ENCODE measurements around the gene HBEGF. TPM values are rescaled to one million over a fixed set of nuclear protein-coding genes. Genes with fewer than 3 reads are reported as not detected.
A peak's percentile ranks its signal among the peaks of the same experiment; 100 is the strongest.

The HBEGF gene
- total and polyA plus RNA-seq, 7 donors, result 4.7 to 17.6 (median 10.9) TPM

DNA sequence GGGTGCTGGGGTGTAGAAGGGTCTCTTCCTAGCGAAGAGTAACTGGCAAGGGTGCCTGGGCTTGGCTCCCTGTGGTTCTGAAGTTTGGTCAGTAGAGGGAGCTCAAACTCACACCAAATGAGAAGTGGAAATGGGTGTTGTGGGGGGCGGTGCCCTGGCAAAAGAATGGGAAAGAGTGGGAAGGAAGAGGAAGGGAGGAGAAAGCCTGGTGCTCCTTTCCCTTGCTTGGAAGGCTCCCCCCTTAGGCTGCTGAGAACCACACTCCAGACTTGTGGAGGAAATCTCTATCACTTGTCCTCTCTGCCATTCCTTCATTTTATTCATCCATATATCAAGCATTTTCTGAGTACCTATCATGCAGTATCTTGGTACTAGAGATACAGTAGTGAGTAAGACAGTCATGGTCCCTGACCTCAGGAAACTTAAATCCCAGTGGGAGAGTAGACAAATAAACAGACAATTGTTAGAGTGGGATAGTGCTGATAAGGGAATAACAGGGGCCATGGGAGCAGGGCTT is 26.6 kb upstream of the HBEGF start:
- no peaks in the 10 kb centered on the region for H3K36me3 ChIP-seq
- 6 to 11% methylated on average over 2 of the region's 2 CpGs for whole genome bisulfite sequencing, 2 donors
- intact Hi-C loops (cut with DNase I), result loop anchor here (5.0 to 10.0 kb wide), 2 partner anchors 272 to 669 kb away; partner anchors contain the start of genes IK and NDUFA2
- TF ChIP-seq, protein P1, sequence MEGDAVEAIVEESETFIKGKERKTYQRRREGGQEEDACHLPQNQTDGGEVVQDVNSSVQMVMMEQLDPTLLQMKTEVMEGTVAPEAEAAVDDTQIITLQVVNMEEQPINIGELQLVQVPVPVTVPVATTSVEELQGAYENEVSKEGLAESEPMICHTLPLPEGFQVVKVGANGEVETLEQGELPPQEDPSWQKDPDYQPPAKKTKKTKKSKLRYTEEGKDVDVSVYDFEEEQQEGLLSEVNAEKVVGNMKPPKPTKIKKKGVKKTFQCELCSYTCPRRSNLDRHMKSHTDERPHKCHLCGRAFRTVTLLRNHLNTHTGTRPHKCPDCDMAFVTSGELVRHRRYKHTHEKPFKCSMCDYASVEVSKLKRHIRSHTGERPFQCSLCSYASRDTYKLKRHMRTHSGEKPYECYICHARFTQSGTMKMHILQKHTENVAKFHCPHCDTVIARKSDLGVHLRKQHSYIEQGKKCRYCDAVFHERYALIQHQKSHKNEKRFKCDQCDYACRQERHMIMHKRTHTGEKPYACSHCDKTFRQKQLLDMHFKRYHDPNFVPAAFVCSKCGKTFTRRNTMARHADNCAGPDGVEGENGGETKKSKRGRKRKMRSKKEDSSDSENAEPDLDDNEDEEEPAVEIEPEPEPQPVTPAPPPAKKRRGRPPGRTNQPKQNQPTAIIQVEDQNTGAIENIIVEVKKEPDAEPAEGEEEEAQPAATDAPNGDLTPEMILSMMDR (IDR thresholded peaks at IDR 0.05), result peak; percentile 46 to 84 (median 78)
- no peak for TF ChIP-seq EP300 (IDR thresholded peaks at IDR 0.05)
- H3K27me3 ChIP-seq, result no peaks in the 10 kb centered on the region
- H3K4me1 ChIP-seq, result peaks cover 0 to 6% (median 1%) of the 10 kb centered on the region in 4 donors
- H3K9me3 ChIP-seq, result no peaks in the 10 kb centered on the region
- no peak overlapping the region for H3K4me3 ChIP-seq
- peak; percentile 83 for DNase-seq
- no peak overlapping the region for H3K27ac ChIP-seq

DNA sequence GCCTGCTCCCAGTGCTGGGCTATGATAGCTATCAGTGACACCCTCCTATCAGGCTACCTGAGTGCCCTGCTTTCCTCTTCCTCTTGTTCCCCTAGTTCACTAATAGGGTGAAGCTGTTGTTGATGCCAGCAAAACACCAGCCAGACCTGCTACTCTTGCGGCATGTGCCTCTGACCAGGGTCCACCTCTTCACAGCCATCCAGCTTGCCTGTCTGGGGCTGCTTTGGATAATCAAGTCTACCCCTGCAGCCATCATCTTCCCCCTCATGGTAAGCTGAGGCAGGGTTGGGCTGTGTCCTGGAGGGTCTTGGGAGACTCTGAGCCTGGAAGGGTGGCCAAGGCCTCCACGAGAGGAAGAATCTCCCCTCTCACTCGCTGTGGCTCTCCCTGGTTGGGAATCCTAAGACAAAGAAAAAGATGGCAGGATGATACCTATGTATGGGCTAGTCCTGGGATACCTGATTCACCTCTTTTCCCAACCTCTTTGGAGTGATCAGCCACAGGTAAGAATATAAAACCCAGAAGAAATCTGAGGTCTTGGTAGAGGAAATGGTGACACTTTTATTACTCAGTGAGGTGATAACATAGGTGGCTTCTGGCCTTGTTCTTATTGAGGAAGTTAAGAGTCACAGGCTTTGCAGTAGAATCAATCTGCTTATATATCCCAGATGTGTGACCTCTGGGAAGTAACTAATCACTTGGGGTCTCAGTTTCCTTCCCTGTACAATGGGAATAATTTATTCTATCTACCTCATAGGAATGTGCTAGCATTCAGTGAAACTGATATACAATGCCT is 25.2 kb upstream of the HBEGF start:
- intact Hi-C loops (cut with DNase I), result loop anchor here (5.0 to 10.0 kb wide), 2 partner anchors 273 to 671 kb away; partner anchors contain the start of genes IK and NDUFA2
- Histone ChIP-seq H3K27me3 (no peaks in the 10 kb centered on the region), H3K4me1 (peaks cover 0 to 6% (median 1%) of the 10 kb centered on the region in 4 donors), H3K36me3 (no peaks in the 10 kb centered on the region), H3K4me3 (no peak overlapping the region), H3K9me3 (no peaks in the 10 kb centered on the region), H3K27ac (no peak overlapping the region)
- no peak for DNase-seq
- TF ChIP-seq POLR2AphosphoS5 (IDR thresholded peaks at IDR 0.05) (no peak), POLR2A (IDR thresholded peaks at IDR 0.05) (no peak), EP300 (IDR thresholded peaks at IDR 0.05) (no peak)
- TF ChIP-seq, protein P1 (IDR thresholded peaks at IDR 0.05), result no peak
- WGBS, 2 donors, result 94 to 95% methylated on average over 3 of the region's 3 CpGs

DNA sequence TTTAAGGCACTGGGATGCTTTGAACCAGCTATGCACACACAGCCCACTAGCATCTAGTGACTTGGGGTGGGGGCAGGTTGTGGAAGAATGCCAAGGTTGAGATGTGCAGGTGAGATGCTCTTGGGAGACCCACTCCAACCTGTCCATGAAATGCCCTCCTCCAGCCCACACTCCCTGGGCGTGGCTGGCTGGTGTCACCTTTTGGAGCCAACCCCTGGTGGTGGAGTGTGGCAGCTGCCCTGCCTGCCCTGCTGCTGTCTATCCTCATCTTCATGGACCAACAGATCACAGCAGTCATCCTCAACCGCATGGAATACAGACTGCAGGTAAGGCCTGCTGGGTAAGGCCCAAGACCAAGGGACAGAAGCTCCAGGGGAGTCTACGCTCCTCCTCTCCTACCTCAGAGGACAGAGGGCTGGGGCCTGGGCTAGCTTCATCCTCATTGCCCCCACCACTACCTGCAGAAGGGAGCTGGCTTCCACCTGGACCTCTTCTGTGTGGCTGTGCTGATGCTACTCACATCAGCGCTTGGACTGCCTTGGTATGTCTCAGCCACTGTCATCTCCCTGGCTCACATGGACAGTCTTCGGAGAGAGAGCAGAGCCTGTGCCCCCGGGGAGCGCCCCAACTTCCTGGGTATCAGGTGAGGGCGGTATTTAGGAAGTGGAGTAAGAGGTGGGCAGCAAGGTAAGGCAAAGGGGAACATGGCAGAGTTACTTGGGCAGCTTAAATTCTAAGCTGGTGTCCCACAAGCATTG is 21.0 kb upstream of the HBEGF start:
- Histone ChIP-seq H3K27ac (no peak overlapping the region), H3K36me3 (no peaks in the 10 kb centered on the region), H3K4me1 (peaks cover 0 to 6% (median 5%) of the 10 kb centered on the region in 4 donors), H3K4me3 (no peak overlapping the region), H3K27me3 (no peaks in the 10 kb centered on the region), H3K9me3 (no peaks in the 10 kb centered on the region)
- DNase-seq, result no peak
- WGBS, 2 donors, result 91 to 93% methylated on average over 8 of the region's 8 CpGs
- intact Hi-C loops (cut with DNase I), result no loop called here
- no peak for TF ChIP-seq EP300 (IDR thresholded peaks at IDR 0.05)
- TF ChIP-seq POLR2AphosphoS5 (IDR thresholded peaks at IDR 0.05), result no peak
- TF ChIP-seq, protein P1 (IDR thresholded peaks at IDR 0.05), result no peak
- TF ChIP-seq POLR2A (IDR thresholded peaks at IDR 0.05), result no peak

DNA sequence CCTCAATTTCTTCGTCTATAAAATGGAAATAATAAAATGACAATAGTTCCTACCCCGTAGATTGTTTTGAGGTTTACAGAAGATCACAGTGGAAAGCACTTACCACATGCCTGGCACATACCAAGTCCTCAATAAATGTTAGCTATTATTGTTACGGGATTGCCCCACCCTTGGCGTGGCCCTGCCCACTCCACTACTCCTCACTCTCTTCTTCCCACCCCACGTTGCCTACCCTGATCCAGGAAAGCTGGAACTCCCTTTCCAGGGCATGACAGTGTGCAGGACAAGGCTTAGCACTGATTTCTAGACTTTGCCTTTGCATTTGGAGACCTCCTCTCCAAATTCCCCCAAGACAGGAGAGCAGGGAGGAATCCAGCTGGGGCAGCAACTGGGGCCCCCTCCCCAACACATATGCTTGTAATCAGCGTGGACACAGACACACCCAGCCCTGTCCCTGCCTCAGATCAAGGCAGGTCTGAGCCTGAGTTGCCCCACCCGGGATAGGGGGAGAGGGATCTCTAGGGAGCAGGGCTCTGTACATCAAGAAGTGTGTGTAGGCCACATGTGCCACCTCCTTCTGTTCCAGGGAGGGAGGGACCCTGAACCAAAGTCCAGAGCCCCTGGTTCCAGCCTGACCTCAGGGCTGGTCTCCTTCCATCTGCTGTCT is 20.3 kb upstream of the HBEGF start:
- H3K4me3 ChIP-seq, result no peak overlapping the region
- peaks cover 0 to 6% (median 5%) of the 10 kb centered on the region in 4 donors for H3K4me1 ChIP-seq
- TF ChIP-seq EP300 (IDR thresholded peaks at IDR 0.05), result no peak
- DNase-seq, result peak; percentile 41
- no peaks in the 10 kb centered on the region for H3K9me3 ChIP-seq
- intact Hi-C loops (cut with DNase I), result no loop called here
- WGBS, 2 donors, result 27 to 68% methylated on average over 7 of the region's 7 CpGs
- H3K27ac ChIP-seq, result no peak overlapping the region
- no peaks in the 10 kb centered on the region for H3K27me3 ChIP-seq
- H3K36me3 ChIP-seq, result no peaks in the 10 kb centered on the region
